ENCODE results near the gene SEC24C.

- TF ChIP-seq POLR2A (IDR thresholded peaks at IDR 0.05) (peak in 1 of 2 donors; percentile 80), CTCF (IDR thresholded peaks at IDR 0.05) (peak in 1 of 6 experiments; percentile 25)
Measured at GRCh38 chr10:73785211-73785720, 41.1 kb downstream of the SEC24C start, which contains the start of gene ZSWIM8.

Measured in thyroid gland (tissue), 4 donors.